HFFc6 (cell line): ENCODE results near the gene TXNDC2. TPM values are rescaled to one million over a fixed set of nuclear protein-coding genes. Genes with fewer than 3 reads are reported as not detected.

Source experiments
- DNase-seq: peaks from one replicate; pipeline ENCODE4 v3.0.0-alpha.2; 2018
- H3K27ac Mint-ChIP-seq: 2 replicates; pipeline ENCODE4 v1.8.0; 2020; ENCODE audit warnings: mild to moderate bottlenecking, mixed read lengths
- H3K27me3 Mint-ChIP-seq: 2 replicates; pipeline ENCODE4 v1.8.0; 2021; ENCODE audit warnings: mild to moderate bottlenecking, moderate library complexity, mixed read lengths; ENCODE audit not compliant: insufficient read depth
- H3K36me3 Mint-ChIP-seq: 2 replicates; pipeline ENCODE4 v1.8.0; 2021; ENCODE audit warnings: low read depth, mixed read lengths
- H3K4me1 Mint-ChIP-seq: 2 replicates; pipeline ENCODE4 v1.8.0; 2020; ENCODE audit warnings: low read depth, mixed read lengths
- H3K4me3 Mint-ChIP-seq: 2 replicates; pipeline ENCODE4 v1.8.0; 2020; ENCODE audit warnings: mild to moderate bottlenecking, moderate library complexity, mixed read lengths
- H3K9me3 Mint-ChIP-seq: 2 replicates; pipeline ENCODE4 v1.8.0; 2020; ENCODE audit warnings: mild to moderate bottlenecking, mixed read lengths
- CTCF ChIP-seq: fragments of 200-600 bp; sonication (generic); IDR thresholded peaks from 2 replicates; pipeline ENCODE4 v1.5.0; 2021; ENCODE audit warnings: antibody characterized with exemption, mild to moderate bottlenecking
- long read RNA-seq: library from polyadenylated mRNA; unstranded; transcript quantifications from one replicate; pipeline ENCODE4 v2.0.0, GENCODE V29; 2019
- total RNA-seq, 6 experiments: library from RNA; stranded (reverse); fragmentation: NEBNext Ultra II Directional; extraction: Animal tissue kit (Norgen Biotek cat#: 25700); gene quantifications; 2 replicates in 1 of 6; 3 replicates in 5 of 6; pipeline ENCODE4 v1.2.3, GENCODE V29; 2021

Gene TXNDC2
- under 1 TPM in 3 of 6 experiments, not detected in 3; 0.14 to 0.34 (median 0.18) TPM for total RNA-seq
- long read RNA-seq, result 0 reads

GRCh38 chr18:9885170-9886004 lies at the start of gene TXNDC2:
Gene TXNDC2 (plus strand): TSS chr18:9885973. CDS start chr18:9886681, 708 bp downstream.
- TF ChIP-seq CTCF, result no peak
- no peaks in the 10 kb centered on the region for H3K9me3 Mint-ChIP-seq
- H3K36me3 Mint-ChIP-seq, result no peaks in the 10 kb centered on the region
- H3K27me3 Mint-ChIP-seq, result peaks cover 1% of the 10 kb centered on the region
- no peak for DNase-seq
- H3K4me1 Mint-ChIP-seq, result peaks cover 4% of the 10 kb centered on the region
- H3K27ac Mint-ChIP-seq, result no peak within 1 kb of the TSS
- H3K4me3 Mint-ChIP-seq, result no peak within 1 kb of the TSS

GRCh38 chr18:9838144-9838877 lies 47.5 kb upstream of the TXNDC2 start:
- DNase-seq, result no peak
- Mint-ChIP-seq H3K36me3 (peaks cover 3% of the 10 kb centered on the region; the same call in 1 of the 2 replicates), H3K4me1 (no peaks in the 10 kb centered on the region), H3K4me3 (no peak overlapping the region), H3K27ac (no peak overlapping the region), H3K9me3 (no peaks in the 10 kb centered on the region), H3K27me3 (peaks cover 1% of the 10 kb centered on the region; the same call in 1 of the 2 replicates)
- TF ChIP-seq CTCF, result no peak

GRCh38 chr18:9839211-9839610 lies 46.6 kb upstream of the TXNDC2 start:
- Mint-ChIP-seq H3K27me3 (peaks cover 1% of the 10 kb centered on the region; the same call in 1 of the 2 replicates), H3K27ac (no peak overlapping the region), H3K36me3 (no peaks in the 10 kb centered on the region), H3K4me3 (no peak overlapping the region), H3K4me1 (no peaks in the 10 kb centered on the region), H3K9me3 (no peaks in the 10 kb centered on the region)
- no peak for TF ChIP-seq CTCF
- no peak for DNase-seq

GRCh38 chr18:9839853-9840252 lies 45.9 kb upstream of the TXNDC2 start:
- no peak for DNase-seq
- Mint-ChIP-seq H3K4me3 (no peak overlapping the region), H3K9me3 (no peaks in the 10 kb centered on the region), H3K27me3 (peaks cover 1% of the 10 kb centered on the region; the same call in 1 of the 2 replicates), H3K36me3 (no peaks in the 10 kb centered on the region), H3K27ac (no peak overlapping the region), H3K4me1 (0 out of 2 replicates have a peak, but pooled peaks cover under 1% of the 10 kb centered on the region)
- no peak for TF ChIP-seq CTCF

- no peak for DNase-seq
- H3K36me3 Mint-ChIP-seq, result peaks cover 2% of the 10 kb centered on the region; the same call in 1 of the 2 replicates
- no peak overlapping the region for H3K27ac Mint-ChIP-seq
- H3K4me3 Mint-ChIP-seq, result no peak overlapping the region
- no peaks in the 10 kb centered on the region for H3K9me3 Mint-ChIP-seq
- H3K27me3 Mint-ChIP-seq, result no peaks in the 10 kb centered on the region; the same call in 1 of the 2 replicates
- H3K4me1 Mint-ChIP-seq, result 0 out of 2 replicates have a peak, but pooled peaks cover 7% of the 10 kb centered on the region
- TF ChIP-seq CTCF, result no peak
These were observed 44.0 kb upstream of the TXNDC2 start for GRCh38 chr18:9841752-9842151.
